Measurements from ENCODE around the gene USP5.
A peak's percentile ranks its signal among the peaks of the same experiment; 100 is the strongest.

Gene USP5, protein sequence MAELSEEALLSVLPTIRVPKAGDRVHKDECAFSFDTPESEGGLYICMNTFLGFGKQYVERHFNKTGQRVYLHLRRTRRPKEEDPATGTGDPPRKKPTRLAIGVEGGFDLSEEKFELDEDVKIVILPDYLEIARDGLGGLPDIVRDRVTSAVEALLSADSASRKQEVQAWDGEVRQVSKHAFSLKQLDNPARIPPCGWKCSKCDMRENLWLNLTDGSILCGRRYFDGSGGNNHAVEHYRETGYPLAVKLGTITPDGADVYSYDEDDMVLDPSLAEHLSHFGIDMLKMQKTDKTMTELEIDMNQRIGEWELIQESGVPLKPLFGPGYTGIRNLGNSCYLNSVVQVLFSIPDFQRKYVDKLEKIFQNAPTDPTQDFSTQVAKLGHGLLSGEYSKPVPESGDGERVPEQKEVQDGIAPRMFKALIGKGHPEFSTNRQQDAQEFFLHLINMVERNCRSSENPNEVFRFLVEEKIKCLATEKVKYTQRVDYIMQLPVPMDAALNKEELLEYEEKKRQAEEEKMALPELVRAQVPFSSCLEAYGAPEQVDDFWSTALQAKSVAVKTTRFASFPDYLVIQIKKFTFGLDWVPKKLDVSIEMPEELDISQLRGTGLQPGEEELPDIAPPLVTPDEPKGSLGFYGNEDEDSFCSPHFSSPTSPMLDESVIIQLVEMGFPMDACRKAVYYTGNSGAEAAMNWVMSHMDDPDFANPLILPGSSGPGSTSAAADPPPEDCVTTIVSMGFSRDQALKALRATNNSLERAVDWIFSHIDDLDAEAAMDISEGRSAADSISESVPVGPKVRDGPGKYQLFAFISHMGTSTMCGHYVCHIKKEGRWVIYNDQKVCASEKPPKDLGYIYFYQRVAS

DNA sequence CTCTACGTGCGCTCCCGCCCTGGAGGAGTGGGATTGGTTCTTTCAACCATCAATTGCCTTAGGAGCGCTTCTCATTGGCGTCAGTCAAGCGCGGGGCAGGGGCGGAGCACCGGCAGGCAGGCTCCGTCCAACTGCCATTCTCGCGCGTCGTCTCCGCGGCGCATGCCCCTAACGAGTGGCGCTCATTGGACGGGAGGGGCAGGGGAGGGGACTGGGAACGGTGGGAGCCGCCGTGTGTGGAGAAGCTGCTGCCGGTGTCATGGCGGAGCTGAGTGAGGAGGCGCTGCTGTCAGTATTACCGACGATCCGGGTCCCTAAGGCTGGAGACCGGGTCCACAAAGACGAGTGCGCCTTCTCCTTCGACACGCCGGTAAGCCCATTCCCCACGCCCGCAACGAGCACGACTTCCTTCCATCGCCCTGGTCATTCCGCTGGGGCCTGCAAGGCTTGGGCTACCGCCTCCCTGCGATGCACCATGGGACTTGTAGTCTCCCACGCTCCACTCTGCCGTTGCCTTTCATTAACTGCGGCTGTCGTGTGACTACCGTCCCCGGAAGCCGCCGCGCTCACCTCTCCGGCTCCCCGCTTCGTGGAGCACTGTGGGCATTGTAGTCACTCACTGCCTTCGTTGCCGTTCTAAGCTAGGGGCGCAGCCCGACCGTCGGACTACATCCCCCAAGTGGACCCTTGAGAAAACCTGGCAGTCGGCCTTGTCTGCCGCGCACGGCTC, at the start of gene USP5:
USP5 (plus strand) TSS at position 230 of the 730 bp plus-strand sequence; CDS start at position 260, 30 bp downstream.
- peak; percentile 98 for DNase-seq

DNA sequence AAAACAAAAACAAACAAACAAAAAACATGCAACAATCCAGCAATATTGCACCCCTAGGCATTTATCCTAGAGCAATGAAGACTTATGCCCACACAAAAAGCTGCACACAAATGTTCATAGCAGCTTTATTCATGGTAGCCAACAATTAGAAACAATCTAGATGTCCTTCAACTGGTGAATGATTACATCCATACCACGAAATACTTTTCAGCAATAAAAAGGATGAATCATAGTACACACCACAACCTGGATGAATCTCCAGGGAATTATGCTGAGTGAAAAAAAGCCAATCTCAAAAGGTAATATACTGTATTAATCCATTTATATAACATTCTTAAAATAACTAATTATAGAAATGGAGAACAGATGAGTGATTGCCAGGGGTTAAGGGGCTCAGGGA, 44.8 kb upstream of the USP5 start:
- DNase-seq = no peak

DNA sequence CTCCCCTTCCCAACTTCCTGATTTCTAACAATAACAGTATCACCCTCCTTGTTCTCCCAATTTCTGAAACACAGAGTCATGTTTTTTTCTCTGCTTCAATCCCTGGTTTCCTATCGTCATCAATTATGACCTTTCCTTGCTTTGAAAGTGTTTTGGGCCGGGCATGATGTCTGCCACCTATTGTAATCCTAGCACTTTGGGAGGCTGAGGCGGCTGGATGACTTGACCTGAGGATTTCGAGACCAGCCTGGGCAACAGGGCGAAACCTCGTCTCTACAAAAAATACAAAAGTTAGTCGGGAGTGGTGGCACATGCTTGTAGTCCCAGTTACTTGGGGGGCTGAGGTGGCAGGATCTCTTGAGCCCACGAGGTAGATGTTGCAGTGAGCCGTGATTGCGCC, 42.9 kb upstream of the USP5 start:
- no peak for DNase-seq

DNA sequence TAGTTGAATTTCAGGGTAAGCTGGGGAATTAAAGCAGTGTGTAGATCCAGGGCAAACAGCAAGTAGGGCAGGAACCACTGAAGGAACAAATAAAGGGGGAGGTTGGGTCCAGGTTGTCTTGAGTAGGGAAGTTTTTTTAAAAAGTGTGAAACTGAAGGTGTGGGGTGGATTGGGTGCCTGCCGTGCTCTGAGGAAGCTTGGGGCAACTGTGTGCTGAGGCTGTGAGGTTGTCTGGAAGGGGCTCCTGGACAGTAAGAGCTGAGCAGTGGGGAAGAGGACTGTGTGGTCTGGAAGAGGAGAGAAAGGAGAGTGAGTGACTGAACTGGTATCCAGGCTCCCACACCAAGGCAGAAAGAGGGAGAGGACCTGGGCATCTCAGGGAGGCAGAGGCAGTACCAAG, 41.2 kb upstream of the USP5 start:
- DNase-seq = no peak

DNA sequence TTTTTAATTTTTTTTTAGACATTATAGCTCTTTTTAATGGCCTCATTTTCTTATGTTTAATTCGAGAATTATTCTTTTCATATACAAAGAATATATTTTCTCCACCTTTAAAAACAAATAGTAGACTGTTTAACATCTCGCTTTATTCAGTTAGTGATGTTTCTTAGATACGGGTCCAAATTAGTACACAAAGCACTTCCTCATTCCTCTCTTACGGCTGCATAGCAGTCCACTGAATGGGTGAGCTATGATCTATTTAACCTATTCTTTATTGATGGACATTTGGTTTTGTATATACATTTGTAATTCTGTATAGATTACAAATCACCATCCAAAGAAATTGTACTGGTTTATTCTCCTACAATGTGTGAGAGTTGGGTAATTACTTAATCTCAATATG, 38.6 kb upstream of the USP5 start:
- no peak for DNase-seq

DNA sequence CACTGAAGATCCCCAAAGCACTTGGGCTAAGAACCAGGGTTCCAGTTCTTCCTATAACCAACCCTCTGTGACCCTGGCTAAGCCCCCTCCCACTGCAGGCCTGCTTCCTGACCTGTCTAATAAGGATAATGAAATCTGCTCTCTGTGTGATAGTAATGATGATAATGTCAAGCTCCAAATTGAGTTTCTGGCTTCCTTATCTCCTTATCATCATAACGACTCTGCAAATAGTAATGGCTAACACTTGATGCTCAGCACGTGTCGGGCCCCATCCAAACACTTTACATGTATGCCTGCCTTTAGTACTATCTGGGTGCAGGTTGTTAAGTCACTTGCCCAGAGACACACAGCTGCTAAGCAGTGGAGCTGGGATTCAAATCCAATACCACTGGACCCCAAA, 35.4 kb upstream of the USP5 start:
- no peak for DNase-seq

DNA sequence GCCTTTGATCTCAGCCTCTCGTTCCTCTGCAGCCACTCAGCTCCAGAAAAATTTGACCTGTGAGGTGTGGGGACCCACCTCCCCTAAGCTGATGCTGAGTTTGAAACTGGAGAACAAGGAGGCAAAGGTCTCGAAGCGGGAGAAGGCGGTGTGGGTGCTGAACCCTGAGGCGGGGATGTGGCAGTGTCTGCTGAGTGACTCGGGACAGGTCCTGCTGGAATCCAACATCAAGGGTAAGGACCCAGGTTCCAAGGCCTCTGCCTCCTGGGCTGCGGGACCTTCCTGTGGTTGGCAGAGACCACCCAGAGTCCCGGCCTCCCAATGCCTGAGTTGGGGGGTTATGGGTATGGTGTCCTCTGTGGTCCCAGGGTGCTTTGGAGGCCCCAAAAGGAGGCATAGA, 34.9 kb upstream of the USP5 start:
- no peak for DNase-seq

DNA sequence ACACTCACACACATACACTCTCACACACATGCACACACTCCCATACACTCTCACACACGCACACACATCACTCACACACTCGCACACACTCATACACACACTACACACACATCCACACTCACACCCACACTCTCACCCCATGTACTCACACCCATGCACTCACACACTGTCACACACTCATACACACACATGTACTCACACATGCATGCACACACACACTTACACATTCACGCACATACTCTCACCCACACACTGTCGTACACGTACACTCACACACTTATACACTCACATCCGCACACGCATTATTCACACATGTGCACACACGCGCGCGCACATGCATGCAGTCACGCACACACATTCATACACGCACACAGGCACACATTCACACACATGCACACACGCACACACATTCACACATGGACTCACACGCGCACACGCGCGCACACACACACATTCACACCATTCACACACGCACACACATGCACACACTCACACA, 34.2 kb upstream of the USP5 start:
- no peak for DNase-seq

DNA sequence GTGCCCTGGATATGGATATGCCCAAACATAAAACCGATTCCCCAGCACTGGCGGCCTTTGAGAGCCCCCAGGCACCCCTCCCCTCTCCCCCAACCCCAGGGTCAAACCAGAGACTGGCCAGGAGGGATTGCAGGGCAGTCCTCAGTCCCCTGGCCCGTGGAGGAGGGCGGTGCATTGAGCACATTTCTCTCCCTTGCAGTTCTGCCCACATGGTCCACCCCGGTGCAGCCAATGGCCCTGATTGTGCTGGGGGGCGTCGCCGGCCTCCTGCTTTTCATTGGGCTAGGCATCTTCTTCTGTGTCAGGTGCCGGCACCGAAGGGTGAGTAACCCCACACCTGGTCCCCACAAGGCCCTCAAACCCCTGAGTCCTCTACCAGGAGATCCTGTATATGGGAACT, 33.7 kb upstream of the USP5 start:
- DNase-seq = no peak

DNA sequence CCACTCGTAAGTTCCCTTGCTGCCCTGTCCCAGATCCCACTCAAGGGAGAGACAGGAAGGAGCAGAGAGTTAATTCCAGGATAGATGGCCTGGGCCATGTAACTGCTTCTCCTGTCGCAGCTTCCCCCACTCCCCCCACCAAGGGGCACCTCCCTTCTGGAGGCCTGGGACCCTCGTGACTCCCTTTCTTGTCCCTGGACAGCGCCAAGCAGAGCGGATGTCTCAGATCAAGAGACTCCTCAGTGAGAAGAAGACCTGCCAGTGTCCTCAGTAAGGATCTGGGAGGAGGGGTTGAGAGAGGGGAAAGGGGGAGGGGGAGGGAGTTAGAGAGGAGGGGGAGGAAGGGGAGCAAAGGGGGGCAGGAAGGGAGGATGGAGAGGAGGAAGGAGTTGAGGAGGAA, 33.3 kb upstream of the USP5 start:
- no peak for DNase-seq

DNA sequence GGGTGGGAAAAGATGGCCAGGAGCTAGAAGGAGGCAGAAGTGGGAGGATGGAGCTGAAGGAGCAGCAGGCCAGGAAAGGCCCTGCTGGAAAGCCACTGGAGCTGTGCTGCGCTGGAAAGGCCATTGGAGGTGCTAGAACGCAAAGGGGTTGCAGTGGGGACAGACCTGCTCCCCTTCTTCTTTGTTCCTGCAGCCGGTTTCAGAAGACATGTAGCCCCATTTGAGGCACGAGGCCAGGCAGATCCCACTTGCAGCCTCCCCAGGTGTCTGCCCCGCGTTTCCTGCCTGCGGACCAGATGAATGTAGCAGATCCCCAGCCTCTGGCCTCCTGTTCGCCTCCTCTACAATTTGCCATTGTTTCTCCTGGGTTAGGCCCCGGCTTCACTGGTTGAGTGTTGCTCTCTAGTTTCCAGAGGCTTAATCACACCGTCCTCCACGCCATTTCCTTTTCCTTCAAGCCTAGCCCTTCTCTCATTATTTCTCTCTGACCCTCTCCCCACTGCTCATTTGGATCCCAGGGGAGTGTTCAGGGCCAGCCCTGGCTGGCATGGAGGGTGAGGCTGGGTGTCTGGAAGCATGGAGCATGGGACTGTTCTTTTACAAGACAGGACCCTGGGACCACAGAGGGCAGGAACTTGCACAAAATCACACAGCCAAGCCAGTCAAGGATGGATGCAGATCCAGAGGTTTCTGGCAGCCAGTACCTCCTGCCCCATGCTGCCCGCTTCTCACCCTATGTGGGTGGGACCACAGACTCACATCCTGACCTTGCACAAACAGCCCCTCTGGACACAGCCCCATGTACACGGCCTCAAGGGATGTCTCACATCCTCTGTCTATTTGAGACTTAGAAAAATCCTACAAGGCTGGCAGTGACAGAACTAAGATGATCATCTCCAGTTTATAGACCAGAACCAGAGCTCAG, 32.6 kb upstream of the USP5 start:
- DNase-seq = no peak

DNA sequence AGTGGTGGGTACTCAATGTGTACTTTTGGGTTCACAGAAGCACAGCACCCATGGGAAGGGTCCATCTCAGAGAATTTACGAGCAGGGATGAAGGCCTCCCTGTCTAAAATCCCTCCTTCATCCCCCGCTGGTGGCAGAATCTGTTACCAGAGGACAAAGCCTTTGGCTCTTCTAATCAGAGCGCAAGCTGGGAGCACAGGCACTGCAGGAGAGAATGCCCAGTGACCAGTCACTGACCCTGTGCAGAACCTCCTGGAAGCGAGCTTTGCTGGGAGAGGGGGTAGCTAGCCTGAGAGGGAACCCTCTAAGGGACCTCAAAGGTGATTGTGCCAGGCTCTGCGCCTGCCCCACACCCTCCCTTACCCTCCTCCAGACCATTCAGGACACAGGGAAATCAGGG, 31.8 kb upstream of the USP5 start:
- no peak for DNase-seq

DNA sequence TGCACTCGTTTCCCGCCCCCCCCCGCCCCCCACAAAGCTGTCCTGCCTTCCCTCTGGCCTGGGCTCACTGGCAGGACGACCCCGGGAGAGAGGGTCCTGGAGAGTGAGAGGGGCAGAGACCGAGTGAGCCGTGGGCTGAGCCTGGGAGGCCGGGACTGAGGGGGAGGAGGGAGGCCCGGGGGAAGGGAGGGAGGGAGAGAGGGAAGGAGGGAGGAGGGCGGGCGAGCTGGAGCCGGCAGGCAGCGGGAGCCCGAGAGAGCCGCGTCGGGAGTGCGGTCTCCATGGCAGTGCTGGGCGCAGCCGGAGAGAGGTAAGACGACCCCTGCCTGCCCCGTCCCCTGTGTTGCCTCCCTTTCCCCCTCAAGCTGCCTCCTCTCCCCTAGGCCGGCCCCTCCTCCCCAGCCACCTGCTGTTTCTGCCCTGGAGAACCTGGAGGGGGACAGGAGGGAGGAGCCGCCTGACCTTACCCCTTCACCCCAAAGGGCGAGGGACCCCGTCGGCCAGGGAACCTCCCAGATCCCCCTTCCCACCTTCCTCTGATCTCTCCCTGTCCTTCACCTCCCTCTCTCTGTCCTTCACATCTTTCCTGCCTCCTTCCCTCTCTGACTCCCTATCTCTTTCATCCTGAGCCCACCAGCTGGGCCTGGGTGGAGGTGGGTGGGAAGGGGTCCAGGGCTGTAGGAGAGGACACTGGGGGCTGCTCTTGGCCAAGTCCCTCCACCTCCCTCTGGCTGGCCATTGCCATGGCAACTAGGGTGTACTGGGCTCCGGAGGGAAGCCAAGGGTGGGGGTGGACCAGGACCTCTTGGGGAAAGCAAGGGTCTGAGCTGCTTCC, 30.1 kb upstream of the USP5 start, which contains the start of gene GPR162:
GPR162 (plus strand) TSS at position 231 of the 835 bp plus-strand sequence. CDS start 2,078 bp downstream, outside the sequence.
- DNase-seq = peak; percentile 34

DNA sequence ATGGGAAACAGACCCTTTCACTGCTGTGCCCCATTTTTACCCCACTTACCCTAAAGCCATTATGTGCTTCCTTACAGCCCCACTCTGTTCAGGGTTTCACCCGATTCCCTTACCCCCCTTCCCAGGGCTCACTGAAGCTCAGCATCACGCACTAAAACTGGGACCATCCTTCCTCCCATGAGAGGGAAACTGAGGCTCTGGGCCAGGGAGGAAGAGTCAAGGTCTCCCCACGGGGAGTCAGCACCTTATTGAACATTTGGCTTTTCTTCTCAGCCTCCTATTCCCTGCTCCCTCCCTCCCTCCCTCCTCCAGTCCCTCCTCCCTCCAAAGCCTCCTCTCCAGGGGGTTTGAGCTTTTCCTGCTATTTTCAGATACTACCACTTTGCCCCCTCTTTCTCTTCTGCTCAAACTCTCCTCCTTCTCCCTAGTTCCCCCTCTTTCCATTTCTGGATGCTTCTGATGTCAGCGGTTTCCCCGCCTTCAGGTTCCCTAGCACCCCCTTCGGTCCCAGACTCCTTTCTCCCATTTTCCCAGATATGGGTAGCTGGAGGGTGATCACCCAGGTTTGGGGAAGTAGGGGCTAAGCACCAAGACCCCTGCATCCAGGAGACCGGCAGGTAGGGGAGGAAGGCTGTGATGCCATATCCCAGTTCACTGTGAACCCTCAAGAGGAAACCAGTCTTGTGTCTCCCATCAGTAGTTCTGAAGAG, 29.4 kb upstream of the USP5 start:
- DNase-seq = no peak

DNA sequence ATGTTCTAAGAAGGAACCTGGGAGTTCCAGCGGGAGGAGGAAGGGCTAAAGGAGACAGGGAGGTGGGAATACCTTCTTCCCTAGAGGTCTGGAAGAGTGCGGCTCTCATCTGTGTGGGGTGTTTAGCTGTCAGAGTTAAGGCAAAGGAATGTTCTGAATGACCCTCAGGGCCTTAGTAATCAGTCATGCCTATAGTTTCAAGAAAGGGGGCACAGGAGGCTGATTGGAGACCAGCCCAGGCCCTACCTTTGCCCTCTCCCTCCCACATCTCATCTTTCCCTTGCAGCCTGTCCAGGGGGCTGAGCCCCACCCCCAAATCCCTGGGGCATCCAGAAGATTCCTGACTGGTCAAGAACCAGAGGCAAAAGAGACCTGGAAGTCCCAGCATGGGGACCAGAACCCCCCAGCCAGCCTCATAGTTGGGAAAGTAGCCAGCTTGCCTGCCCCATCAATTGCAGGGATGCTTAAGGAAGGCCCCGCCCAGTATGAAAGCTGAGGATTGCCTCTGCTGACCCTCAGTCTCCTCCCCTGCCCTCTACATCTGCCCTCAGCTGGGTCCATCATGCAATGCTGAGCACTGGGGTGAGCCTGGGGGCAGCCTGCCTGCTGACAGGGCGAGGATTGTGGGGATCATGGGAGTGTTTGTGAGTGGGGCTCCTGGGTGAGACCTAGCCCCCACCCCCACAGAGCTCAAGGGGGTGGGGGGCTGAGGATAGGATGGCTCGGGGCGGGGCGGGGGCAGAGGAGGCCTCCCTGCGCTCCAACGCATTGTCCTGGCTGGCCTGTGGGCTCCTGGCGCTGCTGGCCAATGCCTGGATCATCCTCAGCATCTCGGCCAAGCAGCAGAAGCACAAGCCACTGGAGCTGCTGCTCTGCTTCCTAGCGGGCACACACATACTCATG, 28.5 kb upstream of the USP5 start:
- DNase-seq = no peak

DNA sequence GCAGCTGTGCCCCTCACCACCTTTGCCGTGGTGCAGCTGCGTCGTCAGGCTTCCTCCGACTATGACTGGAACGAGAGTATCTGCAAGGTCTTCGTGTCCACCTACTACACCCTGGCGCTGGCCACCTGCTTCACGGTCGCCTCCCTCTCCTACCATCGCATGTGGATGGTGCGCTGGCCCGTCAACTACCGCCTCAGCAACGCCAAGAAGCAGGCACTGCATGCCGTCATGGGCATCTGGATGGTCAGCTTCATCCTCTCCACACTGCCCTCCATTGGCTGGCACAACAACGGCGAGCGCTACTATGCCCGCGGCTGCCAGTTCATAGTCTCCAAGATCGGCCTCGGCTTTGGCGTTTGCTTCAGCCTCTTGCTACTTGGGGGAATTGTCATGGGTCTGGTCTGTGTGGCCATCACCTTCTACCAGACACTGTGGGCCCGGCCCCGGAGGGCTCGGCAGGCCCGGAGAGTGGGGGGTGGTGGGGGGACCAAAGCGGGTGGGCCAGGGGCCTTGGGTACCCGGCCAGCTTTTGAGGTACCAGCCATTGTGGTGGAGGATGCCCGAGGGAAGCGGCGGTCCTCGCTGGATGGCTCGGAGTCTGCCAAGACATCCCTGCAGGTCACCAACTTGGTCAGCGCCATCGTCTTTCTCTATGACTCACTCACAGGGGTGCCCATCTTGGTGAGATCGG, 27.7 kb upstream of the USP5 start:
- no peak for DNase-seq

DNA sequence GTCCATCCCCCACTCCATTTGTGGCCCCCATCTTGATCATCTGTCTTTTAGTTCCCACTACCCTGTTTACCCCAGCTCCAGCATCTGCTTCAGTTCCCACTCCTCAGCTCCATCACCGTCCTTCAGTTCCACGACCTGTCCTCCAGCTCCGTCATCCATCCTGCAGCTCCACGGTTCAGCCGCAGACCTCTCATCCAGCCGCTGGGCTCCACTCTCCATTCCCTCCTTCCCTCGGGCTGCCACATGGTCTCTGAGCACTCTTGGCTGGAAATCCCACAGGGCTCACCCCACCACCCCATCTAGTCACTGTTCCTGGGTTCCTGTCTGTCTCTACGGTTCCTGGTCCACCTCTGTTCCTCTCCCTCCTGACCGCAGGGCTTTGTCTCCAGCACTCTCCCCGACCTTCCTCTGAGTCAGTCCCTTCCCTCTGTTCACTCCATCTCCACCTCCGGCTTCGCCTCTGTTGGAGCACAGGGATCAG, 27.0 kb upstream of the USP5 start:
- no peak for DNase-seq

DNA sequence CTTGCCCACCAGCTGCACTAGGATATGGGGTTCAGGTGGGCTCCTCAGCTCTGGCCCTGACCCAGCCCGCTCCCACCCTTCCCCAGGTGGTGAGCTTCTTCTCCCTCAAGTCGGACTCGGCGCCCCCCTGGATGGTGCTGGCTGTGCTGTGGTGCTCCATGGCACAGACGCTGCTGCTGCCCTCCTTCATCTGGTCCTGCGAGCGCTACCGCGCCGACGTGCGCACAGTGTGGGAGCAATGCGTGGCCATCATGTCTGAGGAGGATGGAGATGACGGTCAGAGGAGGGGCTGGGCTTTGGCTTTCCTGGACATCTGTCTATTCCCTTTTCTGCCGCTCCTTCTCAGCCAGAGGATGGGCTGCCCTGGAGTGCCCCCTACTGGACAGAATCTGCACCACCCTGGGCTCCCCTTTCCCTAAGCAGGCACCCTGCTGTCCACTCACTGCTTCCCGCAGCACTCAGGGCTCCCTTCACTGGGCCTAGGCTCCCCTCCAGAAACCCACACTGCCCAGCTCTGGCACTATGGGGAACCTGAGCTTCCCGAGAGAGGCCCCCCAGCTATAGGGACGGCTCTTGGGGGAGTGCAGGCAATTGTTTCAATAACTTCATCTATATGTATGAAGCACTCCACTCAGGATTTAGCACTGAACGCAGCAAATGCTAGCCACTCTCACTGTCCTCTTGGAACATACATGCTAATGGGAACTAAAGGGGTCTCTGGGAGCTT, 26.4 kb upstream of the USP5 start:
- peak; percentile 88 for DNase-seq

Data from CD4-positive, alpha-beta T cell treated with Interleukin-17A for 4 hours (primary cell).